HTR-8/SVneo (cell line): ENCODE measurements around the gene FOXF2.

Source experiments
- DNase-seq: peaks from one replicate; pipeline ENCODE4 v3.0.0; 2011; ENCODE audit warnings: low spot score, mixed read lengths; ENCODE audit not compliant: insufficient read length
- FAIRE-seq: peaks from 2 replicates; lab custom pipeline; 2011; peaks lifted over from hg19 to GRCh38; lab: Jason Lieb, UNC

Gene FOXF2

GRCh38 chr6:1390133-1390945 is 963 bp downstream of the FOXF2 start:
- FAIRE-seq (peak; percentile 76), DNase-seq (no peak)

GRCh38 chr6:1390946-1391799 is 1.8 kb downstream of the FOXF2 start:
- FAIRE-seq, result peak; percentile 54
- DNase-seq, result no peak

DNA sequence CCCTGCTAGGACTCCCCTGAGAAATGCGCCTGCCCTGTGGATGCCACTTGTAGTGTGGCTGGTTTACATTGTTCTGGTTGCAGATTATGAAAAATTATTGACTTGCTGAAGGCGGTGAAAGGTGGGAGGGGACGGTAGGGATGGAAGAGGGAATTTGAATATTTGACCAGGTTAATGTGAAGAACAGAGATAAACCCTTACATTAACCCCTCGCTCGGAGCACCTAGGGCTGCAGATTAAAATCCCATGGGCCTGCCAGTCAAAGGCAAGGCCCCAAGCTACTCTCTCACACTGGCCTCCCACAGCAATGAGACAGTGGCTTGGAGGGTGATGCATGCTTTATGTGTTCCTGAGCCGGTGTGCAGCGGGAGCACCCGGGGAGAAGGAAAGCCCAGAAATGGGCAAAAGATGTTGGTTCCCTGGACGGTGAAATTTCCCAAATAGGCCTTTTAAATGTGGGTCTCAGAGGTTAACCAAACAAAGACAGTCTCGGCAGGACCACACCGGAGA is 2.5 kb downstream of the FOXF2 start:
- FAIRE-seq, result no peak
- no peak for DNase-seq

- FAIRE-seq (no peak), DNase-seq (no peak)
Measured at GRCh38 chr6:1392813-1393640, 3.7 kb downstream of the FOXF2 start.

- FAIRE-seq, result no peak
- DNase-seq, result no peak
Measured at GRCh38 chr6:1393641-1394283, 4.4 kb downstream of the FOXF2 start.

DNA sequence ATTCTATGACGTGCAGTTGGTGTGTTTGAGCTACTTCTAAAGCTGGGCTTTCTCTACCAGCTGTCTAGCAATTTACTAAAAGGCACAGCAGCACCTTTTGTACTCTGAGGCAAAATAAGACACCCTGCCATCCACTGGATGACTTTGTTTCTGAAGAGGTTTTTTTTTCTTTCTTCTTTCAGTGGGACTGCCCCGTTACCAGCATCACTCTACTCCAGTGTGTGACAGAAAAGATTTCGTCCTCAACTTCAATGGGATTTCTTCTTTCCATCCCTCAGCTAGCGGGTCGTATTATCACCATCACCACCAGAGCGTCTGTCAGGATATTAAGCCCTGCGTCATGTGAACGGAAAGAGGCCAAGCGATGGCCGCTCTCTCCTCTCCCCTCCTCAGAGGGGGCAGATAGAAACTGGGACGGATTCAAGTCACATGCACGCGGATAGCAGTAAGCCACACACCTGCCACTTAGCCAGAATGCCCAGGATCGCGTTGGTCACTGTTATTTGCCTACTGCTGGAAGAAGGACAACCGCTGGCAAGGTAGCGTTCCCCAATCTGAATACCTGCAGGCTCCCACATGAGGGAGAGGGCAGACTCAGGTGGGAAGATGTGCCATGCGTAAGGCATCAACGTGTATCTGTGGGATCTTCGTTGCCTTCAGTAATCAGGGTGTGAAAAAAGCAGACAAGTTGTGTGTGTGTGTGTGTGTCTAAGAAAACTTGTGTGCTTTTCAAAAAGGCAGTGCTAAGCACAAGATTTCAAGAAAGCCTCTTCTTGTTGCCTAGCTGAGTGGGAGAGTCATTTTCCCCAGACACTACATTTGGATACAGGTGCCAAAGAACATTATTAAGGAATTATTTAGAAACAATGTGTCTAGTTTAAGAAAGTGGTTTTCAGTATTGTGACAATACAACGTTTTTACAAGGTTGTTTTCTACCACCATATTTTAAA is 5.4 kb downstream of the FOXF2 start:
- FAIRE-seq (no peak), DNase-seq (no peak)

- no peak for FAIRE-seq
- no peak for DNase-seq
Measured at GRCh38 chr6:1395506-1395905, 6.1 kb downstream of the FOXF2 start.

GRCh38 chr6:1395941-1396908 is 6.8 kb downstream of the FOXF2 start:
- no peak for DNase-seq
- FAIRE-seq, result no peak

DNA sequence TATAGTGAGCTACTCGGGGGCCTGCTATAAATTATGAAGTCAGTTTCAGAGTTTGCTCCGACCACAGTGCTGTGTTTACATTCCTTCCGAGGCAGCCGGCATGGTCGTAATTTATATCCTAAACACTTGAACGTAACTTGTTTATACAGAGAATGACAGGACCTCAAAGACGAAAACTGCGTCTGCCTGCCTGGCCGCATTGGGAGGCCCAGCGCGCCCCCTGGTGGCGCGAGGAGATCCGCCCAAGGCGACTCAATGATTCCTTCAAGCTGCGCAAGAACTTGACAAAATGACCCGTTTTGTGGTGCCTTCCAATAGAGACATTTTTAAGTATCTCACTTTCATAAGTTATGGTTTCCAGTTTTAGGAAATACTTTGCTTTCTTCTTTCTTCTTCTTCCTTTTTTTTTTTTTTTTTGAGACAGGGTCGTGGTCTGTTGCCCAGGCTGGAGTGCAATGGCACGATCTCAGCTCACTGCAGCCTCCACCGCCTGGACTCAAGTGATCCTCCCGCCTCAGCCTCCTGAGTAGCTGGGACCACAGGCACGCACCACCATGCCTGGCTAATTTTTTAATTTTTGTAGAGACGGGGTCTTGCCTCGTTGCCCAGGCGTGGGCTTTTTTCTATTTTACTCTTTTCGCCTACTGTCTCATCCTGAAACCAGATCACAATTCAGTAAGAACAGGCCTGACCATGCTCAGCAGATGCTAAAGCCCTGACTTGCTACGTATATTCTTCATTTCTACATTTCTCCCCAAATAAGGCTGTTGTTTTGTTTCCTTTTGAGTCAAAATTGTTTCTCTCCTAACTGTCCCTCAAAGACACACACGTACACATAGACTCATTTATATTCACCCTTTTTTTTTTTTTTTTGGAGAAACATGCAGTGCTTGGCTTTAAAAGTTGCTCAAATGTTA is 7.8 kb downstream of the FOXF2 start:
- FAIRE-seq (no peak), DNase-seq (peak; percentile 91)

DNA sequence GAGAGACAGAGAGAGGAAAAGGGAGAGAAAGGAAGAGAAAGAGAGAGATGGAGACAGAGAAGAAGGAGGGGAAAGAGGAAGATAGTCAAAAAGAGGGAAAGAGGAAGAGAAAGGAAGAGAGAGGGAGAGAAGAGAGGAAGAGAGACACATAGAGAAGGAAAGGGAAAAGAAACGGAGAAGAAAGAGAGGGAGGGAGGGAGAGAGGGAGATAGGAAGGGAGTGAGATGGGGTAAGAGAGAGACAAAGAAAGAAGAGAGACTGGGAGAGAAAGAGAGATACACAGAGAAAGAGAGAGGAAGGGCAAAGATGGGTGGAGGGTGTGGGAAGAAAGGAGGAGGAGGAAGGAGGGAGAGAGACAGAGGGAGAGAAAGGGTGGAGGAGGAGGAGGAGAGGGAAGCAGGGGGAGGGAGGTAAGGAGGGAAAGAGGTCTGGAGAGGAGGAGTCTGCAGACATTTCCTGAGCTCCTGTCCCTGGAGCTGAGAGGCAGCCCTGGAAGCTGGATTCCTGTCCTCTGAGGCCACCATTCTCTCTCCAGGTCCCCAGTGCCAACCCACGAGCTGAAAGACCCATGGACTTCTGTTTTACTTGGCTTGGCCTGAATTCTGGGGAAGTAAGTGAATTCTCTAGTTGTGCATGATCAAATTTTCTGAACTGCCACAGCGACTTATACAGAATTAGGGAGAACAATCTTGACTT is 9.9 kb downstream of the FOXF2 start:
- DNase-seq, result no peak
- no peak for FAIRE-seq

DNA sequence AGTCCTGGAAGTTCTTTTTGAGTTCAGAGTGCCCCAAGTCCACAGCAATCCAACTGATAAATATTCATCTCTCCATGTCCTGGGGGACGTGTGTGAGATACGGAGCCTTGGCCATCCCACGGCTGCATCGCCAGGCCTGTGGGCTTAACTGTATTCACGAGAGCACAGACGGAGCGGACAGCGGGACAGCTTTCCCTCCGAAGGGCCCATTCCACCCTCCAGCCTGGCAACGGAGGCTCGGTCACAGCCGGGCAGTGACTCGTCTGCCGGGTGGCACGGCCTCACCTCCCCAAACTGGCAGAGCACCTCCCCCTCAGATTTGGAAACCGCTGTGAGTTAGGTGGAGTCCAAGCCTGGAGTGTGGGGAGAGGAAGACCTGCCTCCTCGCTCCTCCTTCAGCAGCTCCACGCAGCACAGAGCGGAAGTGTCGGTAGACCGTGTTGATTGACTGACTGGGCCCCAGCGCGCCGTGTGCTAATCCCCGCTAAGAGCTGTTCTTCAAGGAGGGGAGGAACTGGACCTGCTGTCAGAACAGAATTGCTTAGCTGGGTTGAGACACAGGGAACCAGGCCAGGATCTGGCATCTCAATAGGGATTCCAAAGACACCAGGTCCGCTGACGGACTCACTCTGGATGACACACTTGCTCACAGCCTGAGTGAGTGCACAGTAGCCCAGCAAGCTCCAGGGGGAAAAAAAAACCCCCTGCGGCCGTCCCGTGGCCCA is 10.9 kb downstream of the FOXF2 start:
- FAIRE-seq (no peak), DNase-seq (no peak)

GRCh38 chr6:1402369-1402768 is 13.0 kb downstream of the FOXF2 start:
- FAIRE-seq (peak; percentile 9), DNase-seq (no peak)

- peak; percentile 97 for FAIRE-seq
- no peak for DNase-seq
Measured at GRCh38 chr6:1402868-1403267, 13.5 kb downstream of the FOXF2 start.

DNA sequence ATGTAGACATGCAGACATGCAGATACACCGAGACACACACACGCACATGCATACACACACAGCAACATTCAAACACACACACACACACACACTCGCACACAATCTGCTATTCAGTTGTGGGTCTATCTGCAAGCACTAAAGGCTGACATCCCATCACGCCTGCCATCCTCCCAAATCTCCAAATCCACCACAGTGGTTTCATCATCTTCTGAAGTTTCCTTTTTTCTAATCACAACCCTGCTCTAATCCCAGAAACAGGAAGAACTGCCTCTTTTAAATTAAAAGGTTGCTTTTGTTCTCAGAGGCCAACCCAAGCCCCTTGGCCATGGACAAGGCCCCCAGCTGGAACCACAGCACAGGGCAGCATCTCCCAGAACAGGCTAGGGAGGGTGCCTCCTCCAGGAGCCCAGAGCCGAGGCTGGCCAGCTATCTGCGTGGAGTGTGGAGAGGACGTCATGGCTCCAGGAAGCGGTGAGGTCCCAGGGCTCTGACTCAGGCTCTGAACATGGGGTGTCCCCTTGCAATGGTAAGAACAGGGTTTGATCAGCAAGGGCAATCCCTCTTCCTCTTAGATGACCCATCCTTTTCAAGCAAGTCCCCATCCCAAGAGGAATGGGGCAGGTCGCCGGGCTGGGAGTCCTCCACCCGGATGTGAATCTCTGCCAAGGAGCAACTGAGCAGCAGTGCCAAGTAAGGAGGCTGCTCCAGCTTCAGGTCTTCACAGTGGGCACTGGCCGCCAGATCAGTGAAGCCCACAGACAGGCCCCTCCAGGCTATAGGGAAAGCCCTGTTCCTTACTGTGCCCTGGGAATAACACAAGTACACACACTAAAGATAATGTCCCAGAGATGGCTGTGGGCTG is 14.7 kb downstream of the FOXF2 start:
- DNase-seq, result no peak
- FAIRE-seq, result no peak

GRCh38 chr6:1404713-1405098 is 15.3 kb downstream of the FOXF2 start:
- DNase-seq, result no peak
- no peak for FAIRE-seq
